HG02981 (cell line): Measurements from ENCODE around the gene POFUT2.

Experiments
- ATAC-seq: cut with Tn5 transposase; IDR thresholded peaks from one replicate; pipeline ENCODE4 v1.9.1; 2021; ENCODE audit warnings: mild to moderate bottlenecking, moderate library complexity; ENCODE audit not compliant: unreplicated experiment

Gene POFUT2

DNA sequence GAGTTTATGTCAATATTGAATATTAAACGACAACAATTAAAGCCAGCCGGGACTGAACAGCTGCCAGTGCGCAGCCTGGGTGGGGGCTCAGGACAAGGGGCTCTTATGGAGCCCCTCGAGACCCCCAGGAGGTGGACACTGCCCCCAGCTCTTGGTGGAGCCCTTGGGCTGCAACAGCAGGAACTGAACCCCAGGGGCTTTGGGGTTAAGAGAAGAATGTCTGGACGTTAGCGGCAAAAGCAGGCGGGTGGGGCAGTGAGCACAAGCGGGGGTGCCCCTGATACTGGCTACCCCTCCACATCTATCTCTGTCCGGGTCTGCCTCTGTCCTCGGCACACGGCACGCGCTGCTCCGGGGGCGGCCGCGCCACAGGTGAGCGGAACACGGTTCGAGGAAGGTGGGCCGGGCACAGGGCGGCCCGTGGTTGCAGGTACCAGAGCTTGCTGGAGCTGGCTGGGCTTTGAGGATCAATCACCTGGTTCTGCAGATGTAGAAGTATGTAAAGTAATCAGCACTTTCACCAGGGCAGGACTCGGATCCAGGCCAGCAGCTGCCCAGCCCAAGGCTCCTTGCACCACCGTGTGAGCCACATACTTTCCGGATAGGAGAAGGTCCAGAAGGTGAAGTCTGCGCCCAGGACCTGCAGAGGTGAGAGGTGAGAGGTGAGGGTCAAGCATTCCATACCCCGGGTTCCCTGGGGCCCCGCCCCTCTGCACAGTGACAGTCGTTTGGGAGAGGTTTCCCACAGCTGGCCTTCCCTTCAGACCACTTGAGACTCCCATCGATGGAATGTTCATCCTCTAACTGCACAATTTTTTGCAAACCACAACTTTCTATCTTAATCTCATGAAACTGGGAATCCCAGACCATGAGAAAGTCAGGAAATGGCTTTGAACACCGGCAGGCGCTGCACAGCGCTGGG, 12.4 kb upstream of the POFUT2 start:
- ATAC-seq: no peak

DNA sequence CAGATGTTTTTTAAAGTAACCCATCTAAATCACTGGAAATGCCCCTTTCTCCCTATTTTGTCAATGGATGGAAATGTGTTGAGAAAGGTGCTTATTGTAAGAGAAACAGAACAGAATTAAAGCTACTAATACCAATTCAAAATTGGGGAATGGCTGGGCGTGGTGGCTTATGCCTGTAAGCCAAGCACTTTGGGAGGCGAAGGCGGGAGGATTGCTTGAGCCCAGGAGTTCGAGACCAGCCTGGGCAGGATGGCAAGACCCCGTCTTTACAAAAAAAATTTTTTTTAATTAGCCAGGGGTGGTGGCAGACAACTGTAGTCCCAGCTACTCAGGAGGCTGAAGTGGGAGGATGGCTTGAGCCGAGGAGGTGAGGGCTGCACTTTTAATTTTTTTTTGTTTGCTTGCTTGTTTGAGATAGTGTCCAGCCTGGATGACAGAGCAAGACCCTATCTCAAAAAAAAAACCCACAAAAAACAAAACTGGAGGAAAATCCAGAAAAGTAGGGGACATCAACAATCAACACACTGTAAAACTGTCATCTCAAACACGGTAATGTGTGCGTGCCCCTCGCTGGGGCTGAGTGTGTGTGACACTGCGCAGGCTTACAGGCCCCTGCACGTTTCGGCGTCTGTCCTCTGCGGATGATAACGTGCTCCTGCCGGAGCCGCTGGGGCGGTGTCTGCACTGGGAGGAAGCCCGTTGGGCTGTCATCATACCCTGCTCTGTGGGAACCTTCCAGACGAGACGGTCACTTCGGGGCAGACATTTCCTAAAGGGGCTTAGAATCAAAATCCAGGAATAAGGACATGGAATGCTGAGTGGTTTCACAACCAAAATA, 11.6 kb upstream of the POFUT2 start:
- ATAC-seq: no peak

DNA sequence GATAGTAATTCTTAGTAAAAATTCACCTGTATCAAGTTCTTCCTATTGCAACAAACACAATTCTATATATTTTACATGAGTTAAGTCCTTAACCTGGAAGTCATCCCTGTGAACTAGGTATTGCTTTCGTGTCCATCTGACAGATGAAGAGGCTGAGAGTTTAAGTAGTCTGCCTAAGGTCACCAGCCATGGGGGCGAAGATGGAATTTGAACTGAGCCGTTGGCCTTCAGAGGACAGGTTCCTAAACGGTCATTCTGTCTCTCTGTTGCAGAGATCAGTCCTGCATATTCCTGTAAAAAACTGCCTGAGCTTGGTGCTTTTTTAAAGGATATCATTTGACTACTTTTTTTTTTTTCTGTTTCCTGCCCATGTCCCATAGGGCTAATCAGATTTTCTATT, 10.2 kb upstream of the POFUT2 start:
- ATAC-seq: no peak

DNA sequence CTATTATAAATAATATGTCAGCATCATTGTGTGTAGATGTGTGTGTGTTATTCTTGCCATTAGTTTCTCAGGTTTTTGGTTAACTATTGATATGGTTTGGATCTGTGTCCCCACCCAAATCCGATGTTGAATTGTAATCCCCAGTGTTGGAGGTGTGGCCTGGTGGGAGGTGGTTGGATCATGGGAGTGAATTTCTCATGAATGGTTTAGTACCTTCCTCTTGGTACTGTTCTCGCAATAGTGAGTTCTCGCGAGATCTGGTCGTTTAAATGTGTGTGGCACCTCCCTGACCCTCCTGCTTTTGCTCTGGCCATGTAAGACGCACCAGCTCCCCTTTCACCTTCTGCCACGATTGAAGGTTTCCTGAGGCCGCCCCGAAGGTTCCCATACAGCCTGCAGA, 9.6 kb upstream of the POFUT2 start:
- ATAC-seq: no peak

DNA sequence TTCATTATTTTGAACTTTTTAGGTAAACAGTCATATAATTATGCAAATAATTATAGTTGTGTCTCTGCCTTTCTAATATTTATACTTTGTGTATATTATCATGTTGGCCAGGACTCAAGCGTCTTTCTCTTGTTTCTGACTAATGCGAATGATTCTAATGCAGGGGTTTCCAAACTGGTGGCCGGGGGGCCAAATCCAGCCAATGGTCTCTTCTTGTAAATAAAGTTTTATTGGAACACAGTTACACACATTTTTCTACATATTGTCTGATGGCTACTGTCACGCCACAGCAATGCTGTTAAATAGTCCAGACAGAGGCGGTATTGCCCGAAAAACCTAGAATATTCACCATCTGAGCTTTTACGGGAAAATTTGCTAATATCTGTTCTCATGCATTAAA, 8.9 kb upstream of the POFUT2 start:
- ATAC-seq: no peak

DNA sequence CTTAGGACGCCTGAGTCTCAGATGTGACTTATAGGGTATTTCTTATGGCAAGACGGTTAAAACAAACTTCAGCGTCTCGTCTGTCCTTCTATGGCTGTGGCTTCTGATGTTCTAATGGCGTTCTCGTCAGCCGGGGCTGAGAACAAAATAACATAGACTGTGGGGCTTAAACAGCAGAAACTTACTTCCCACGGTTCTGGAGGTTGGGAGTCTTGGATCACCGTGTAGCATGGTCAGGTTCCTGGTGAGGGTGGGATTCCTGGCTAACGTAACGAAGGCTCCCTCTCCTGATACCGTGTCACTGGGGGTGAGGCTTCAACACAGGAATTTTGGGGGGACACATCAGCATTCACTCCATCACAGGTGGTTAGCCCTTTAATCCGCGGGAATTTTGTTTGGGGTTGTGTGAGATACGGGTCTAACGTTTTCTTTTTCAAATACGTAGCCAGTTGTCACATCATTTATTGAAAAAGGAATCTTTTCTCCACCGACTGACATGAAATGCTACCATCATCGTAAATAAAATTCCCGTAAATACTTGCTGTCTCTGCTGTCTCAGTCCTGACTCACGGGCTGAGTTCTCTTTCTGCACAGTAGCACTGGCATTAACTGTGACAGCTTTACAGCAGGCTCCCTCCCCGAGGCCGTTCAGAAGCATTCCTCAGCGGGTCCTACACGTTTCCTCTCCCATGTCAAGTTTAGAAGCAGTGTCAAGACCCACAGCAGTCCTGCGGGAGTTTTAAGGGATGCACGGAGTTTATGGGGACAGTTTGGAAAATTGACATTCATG, 8.1 kb upstream of the POFUT2 start:
- no peak for ATAC-seq

DNA sequence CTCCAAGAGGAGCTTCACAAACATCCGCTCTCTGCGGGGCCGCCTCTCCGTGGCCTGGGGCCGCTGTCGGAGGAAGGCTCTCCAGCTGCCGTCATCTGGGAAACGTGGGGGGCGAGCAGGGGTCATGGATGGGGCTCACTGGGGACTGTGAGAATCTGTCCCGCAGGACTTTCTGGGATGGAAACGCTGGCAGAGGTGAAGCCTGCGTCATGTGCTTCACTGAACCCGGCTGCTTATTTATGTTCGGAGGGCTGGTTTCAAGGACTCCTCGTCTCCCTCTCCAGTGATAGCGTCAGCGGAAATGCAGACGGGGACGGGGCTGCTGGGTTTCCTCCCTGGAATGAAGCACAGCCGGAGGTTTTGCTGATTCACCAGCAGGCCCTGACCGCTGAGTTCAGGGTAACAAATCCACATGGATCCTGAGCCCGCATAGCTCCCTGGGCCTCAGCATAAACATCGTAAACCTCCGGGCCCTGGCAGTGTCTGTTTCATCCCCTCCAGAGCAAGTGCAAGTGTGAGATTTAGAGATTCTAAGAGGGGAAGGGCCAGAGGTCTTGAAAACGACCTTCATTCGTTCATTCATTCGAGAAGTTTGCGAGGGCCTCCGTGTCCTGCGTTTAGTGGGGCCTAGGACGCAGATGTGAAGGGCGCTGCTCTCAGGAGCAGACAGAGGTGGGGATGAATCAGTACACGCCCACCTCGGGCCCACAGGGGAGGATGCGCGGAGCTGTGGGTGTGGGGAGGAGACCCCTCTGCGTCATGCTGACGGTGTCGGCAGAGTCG, 7.0 kb upstream of the POFUT2 start:
- ATAC-seq: no peak

DNA sequence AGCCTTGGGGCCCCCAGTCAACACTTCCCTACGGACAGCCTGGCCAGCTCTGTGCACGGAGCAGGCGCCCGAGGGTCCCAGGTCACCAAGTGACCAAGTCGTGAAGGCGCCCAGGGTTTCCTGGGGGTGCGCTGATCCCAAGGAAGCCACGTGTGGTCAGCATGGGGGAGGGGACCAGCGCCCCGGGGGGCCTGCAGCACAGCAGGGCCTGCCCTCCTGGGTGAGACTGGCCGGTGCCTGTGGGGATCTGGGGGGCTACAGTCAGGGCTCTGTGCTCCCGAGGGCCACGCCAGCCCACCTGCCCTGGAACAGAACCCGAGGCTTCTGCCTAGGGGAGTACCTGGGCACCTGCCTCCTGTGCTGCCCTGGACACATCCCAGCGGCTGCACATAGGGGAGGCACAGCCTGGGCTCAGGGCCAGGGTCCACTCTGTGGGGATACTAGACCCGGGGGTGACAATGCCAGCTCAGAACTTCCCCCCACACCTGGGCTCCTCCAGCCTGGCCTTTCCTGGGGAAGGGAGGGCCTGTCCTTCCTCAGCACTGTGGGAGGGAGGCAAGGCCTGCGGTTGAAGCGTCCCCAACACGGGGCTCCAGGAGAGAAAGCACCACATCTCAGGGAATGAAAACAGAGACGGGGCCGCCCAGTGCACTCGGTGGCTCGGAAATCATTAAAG, 6.2 kb upstream of the POFUT2 start:
- ATAC-seq: no peak

DNA sequence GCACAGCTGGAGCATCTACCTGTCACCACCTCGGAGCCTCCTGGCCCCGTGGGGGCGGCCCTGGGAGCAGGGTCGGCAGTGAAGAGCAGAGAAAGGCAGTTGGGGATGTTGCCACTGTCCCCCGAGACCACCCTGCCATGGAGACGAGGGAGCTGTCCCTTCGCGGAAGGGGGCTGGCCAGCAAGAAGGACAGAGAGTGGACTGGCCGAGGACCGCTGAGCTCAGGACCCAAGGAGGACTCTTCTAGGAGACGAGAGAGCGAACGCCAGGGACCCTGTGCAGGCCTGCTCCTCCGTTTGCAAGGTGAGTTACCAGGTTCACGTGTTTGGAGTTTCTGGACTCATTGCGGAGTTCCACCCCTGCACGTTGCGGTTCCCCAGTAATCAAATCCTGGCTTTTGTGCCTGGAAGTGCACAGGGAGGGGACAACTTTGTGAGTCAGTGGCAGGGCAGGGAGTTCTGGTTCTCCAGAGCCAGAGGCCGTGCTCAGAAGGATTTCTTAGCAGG, 5.6 kb upstream of the POFUT2 start:
- ATAC-seq: no peak

DNA sequence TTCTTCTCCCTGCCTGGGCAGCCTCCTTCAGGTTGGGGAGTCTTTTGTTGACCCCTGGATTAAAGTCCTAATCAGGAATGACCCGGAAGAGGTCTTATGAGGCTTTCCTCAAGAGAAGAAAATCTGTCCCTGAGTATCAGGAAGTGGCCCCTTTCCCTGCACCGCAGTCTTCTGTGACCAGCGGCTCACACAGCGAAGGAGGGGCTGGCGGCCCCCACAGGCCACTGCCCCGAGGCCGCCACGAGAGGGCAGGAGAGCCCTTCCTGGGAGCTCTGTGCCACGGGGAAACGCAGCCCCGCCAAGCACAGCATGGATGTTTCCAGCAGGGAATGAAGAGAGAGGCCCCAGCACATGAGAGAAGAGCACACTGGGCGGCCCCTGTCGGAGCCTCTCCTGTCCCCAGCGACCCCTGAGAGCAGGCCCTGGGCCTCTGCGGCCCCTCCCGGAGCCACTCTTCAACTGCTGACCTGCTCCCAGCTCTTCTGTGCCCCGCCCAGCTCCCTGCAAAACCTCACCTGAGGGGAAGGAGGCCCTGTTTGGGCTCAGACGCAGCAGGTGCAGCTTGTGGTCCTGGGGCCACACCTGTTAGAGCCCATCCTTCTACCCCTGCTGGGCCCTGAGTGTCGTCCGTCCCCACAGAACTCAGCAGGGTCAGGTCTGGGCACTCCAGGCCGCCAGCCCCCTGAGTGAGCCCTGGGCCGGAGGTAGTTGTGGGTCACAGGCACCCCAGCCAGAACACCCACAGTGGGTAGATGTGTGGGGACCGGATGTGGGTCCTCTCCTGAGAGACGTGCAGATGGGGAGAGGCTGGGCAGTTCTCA, 4.9 kb upstream of the POFUT2 start:
- ATAC-seq: peak; percentile 41

DNA sequence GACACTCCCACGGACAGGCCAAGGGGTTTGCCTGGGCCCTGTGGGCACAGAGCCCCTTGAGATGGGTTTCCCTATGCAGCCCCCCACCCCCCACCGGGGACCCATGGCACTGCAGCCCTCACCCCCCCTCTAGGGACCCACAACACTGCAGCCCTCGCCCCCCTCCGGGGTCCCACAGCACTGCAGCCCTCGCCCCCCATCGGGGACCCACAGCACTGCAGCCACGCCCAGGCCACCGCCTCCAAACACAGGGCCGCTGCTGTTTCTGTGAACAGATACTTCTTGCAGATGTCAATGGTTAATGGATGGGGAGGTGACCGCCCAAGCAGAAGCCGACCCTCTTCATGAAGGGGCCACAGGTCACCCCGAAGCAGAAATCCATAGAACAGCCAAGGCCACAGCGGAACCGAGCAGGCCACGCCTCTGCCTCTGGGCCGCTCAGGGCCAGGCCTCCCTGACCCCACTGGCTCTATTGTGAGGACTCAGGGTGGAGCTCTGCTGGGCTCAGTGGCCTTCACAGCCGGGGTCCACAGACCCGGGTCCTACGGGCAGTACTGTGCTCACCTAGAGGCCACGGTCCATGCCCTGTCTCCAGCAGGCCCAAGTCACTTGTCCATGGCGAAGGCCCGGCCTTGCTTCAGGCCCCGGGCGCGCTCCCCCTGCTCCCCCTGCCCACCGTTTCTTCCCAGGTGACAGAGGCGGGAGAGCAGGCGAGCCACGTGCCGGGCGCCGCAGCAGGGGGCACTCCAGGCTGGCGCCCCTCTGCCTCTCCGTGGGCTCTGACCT, 4.1 kb upstream of the POFUT2 start:
- ATAC-seq: no peak

DNA sequence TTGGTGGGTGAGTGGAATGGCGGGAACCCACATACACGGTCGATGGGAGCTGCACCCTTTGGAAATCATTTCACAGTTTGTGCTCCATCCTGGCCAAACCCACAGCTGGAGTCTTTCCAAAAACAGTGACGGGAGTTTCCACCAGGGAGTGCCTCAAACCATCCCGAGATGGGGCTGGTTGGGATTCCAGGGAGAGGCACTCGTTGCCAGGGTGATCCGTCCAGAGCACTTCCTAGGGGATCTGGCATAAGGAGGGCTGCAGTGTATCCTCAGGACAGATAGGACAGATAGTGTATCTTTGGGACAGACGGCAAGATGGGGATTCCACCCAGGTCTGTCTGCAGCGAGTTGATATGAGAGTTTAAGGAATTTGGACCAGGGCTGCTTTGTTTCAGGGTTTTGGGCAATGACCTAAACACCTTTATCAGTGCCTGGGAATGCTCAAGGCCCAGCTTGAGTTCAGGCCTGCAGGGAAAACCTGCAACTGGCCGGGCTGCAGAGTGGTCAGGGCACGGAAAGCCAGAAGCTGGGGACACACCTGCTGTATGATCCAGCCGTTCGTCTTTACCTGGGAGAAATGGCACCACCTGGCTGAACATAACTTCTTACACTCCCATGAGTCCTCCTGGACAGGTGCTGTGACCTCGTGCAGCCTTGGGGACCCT, 3.4 kb upstream of the POFUT2 start:
- ATAC-seq: no peak

DNA sequence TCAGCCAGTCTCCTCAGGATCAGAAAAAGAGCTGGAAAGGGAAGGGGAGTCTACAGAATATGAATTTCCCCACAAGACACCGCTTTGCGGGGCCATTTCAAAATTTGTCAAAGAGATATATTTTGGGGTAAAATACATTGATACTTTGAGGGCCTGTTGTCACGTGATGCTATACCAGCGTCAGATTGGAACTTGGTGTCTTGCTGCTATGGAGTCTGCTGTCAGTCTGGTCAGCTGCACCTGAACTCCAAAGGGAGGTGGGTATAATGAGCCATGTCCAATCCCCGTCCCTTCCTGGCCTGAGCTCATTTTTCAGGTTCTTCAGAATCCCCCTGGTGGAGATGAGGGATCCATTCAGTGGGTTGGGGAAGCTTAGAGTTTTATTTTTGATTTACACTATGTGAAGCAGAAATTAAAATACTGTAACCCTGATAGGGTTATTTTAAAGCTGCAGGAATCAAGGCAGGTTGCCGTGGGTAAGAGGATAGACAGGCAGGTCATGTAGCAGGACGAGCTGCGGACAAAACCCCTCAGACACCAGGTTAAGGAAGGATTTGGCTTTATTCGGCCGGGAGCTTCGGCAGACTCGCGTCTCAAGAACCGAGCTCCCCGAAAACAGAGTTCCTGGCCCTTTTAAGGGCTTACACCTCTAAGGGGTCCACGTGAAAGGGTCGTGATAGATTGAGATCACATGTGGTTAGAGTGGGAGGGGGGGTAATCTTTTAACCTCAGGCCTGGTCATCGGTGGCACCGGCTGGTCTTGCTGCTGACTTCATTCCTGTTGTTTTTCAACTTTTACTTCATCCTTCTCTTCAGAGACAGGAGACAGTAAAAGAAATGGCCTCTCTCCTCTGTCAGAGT, 2.2 kb upstream of the POFUT2 start:
- no peak for ATAC-seq

DNA sequence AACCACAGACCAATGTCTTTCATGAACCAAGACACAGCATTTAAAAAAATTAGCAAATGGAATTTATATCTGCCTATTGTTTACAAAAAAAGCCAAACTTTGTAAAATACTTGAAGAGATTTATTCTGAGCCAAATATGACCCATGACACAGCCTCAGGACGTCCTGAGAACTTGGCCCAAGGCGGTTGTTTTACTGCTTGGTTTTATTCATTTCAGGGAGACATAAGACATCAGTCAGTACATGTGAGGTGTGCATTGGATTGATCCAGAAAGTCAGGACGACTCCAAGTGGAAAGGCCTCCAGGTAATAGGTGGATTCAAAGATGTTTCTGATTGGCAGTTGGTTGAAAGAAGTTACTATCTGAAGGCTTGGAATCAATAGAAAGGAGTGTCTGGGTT, 1.4 kb upstream of the POFUT2 start:
- ATAC-seq: no peak

DNA sequence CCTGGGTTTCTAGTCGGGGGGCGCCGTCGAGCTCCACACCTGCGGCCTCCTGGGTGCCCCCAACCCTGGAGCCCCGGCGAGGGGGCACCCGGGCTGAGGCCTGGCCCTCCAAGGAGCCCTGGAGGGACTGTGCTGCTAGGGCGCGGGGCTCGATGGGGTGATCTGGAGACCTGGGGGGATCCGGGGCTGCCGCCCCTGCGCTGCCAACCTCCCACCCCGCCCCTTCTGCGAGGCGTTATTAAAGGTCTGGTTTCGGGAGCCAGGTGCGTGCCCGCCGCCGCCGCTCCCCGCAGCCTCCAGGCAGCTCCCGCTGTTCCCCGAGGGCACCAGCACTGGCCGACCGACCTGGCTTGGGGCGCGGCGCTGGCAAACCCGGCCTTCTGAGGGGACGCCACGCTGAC, 746 bp upstream of the POFUT2 start:
- no peak for ATAC-seq

DNA sequence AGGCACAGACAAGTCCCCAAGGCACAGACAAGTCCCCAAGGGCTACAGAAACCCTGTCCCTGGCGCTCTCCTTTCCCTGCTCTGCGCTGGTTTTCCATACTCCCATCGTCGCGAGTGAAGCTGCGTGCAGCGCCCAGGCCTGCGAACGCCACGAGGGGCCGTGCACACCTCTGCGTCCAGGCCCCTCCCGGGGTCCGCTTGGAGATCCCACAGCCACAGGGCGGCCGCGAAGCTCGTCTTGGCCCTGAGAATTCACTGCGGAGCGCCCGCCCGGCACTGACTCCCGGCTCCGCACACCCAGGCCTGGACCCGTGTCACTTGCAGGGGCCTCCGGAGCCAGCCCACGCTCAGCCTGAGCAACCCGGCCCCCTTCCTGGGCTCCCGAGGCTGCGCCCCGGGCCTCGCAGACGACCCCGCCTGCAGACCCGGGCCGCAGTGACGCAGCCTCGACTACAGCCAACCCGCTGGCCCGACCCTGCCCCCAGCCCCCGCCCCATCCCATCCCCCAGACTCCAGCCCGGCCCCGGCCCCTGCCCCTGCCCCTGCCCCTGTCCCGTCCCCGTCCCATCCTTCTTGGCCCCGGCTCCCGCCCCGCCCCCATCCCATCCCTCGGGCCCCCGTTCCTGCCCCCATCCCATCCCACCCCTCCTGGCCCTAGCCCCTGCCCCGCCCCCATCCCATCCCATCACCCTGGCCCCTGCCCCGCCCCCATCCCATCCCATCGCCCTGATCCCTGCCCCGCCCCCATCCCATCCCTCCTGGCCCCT, 841 bp downstream of the POFUT2 start:
- no peak for ATAC-seq
